B cell (primary cell): Measurements from ENCODE around the gene SCGB1D4. TPM values are rescaled to one million over a fixed set of nuclear protein-coding genes. Genes with fewer than 3 reads are reported as not detected.

Experiments
- ATAC-seq: fragments of 200-7000 bp; cut with Tn5 transposase; one replicate; pipeline ENCODE4 v1.10.0; 2021; ENCODE audit warnings: low read depth, mild to moderate bottlenecking, moderate number of reproducible peaks, moderate library complexity
- CTCF ChIA-PET: fragments of 350-600 bp; sonication (Branson Sonifier 250); formaldehyde crosslinking; loops from one replicate; lab custom pipeline; 2021; ENCODE audit warnings: antibody characterized with exemption, inconsistent platforms; lab: Charles Lee
- POLR2A ChIA-PET: fragments of 350-600 bp; sonication (Branson Sonifier 250); formaldehyde crosslinking; loops from one replicate; lab custom pipeline; 2021; ENCODE audit warnings: antibody characterized with exemption; lab: Charles Lee
- DNase-seq: peaks from one replicate; pipeline ENCODE4 v3.0.0; 2013
- H2AFZ ChIP-seq: 2 replicates; pipeline ENCODE4 v1.6.1; 2012; ENCODE audit warnings: mild to moderate bottlenecking, low read depth, low read length; ENCODE audit not compliant: insufficient read depth, poor library complexity, severe bottlenecking
- H3K27ac ChIP-seq, 2 donors: 1 replicate in 1 of 2; 2 replicates in 1 of 2; pipeline ENCODE4 v1.5.1; 2012 to 2013; ENCODE audit warnings: low read length in 2 of 2, mild to moderate bottlenecking in 2 of 2, moderate library complexity in 1 of 2
- H3K27me3 ChIP-seq, 4 experiments: fragments of 200-600 bp in 1 of 4; sonication (generic) in 1 of 4; replicated peaks in 1 of 4; 1 replicate in 2 of 4; 2 replicates in 2 of 4; pipeline versions ENCODE4 v1.6.1 to v1.7.0; 2013 to 2016; ENCODE audit warnings: low read length in 3 of 4, mild to moderate bottlenecking in 2 of 4, mixed read lengths in 1 of 4, moderate library complexity in 1 of 4; ENCODE audit not compliant: insufficient read depth in 4 of 4, control insufficient read depth in 3 of 4; ENCODE audit errors: control extremely low read depth in 1 of 4
- H3K36me3 ChIP-seq, 2 experiments: replicated peaks in 1 of 2; 1 replicate in 1 of 2; 2 replicates in 1 of 2; pipeline versions ENCODE4 v1.6.1 to v1.7.1; 2013; ENCODE audit warnings: low read length in 1 of 2; ENCODE audit not compliant: insufficient read depth in 2 of 2, control insufficient read depth in 1 of 2; ENCODE audit errors: control extremely low read depth in 1 of 2, extremely low read depth in 1 of 2
- H3K4me1 ChIP-seq, 2 donors: fragments of 200-600 bp in 1 of 2; sonication (generic) in 1 of 2; 1 replicate in 1 of 2; 2 replicates in 1 of 2; pipeline versions ENCODE4 v1.5.1 to v1.6.1; 2013 to 2017; ENCODE audit warnings: low read length in 2 of 2; ENCODE audit not compliant: control insufficient read depth in 2 of 2, insufficient read depth in 2 of 2
- H3K4me2 ChIP-seq: replicated peaks from 2 replicates; pipeline ENCODE3; 2012; ENCODE audit warnings: mild to moderate bottlenecking, low read depth, low read length; ENCODE audit not compliant: poor library complexity, severe bottlenecking
- H3K4me3 ChIP-seq, 5 experiments: fragments of 200-600 bp in 1 of 5; sonication (generic) in 1 of 5; 1 replicate in 3 of 5; 2 replicates in 2 of 5; pipeline versions ENCODE4 v1.5.1 to v1.7.0; 2011 to 2016; ENCODE audit warnings: low read length in 4 of 5, mild to moderate bottlenecking in 4 of 5, low read depth in 2 of 5, control low read depth in 1 of 5, moderate library complexity in 1 of 5; ENCODE audit not compliant: insufficient read depth in 1 of 5; ENCODE audit errors: control extremely low read depth in 1 of 5, extremely low read depth in 1 of 5
- H3K79me2 ChIP-seq: fragments of 200-600 bp; sonication (generic); one replicate; pipeline ENCODE4 v1.6.0; 2016; ENCODE audit warnings: low read length; ENCODE audit not compliant: control insufficient read depth, insufficient read depth
- H3K9ac ChIP-seq: fragments of 200-600 bp; sonication (generic); 2 replicates; pipeline ENCODE4 v1.6.1; 2017; ENCODE audit warnings: mild to moderate bottlenecking, low read length, moderate library complexity
- H3K9me3 ChIP-seq, 3 donors: one replicate each; pipeline versions ENCODE4 v1.6.1 to v1.7.1; 2013; ENCODE audit warnings: low read length in 2 of 3; ENCODE audit not compliant: control insufficient read depth in 2 of 3, insufficient read depth in 1 of 3; ENCODE audit errors: control extremely low read depth in 1 of 3
- H4K20me1 ChIP-seq: 2 replicates; pipeline ENCODE4 v1.6.0; 2012; ENCODE audit warnings: mild to moderate bottlenecking, low read length; ENCODE audit not compliant: insufficient read depth, control insufficient read depth, poor library complexity, severe bottlenecking
- H3K27ac Mint-ChIP-seq: one replicate; pipeline ENCODE4 v1.8.0; 2021; ENCODE audit warnings: mixed read lengths
- H3K27me3 Mint-ChIP-seq: one replicate; pipeline ENCODE4 v1.8.0; 2021; ENCODE audit warnings: mixed read lengths
- H3K4me1 Mint-ChIP-seq: one replicate; pipeline ENCODE4 v1.8.0; 2021; ENCODE audit warnings: mixed read lengths
- H3K4me3 Mint-ChIP-seq: one replicate; pipeline ENCODE4 v1.8.0; 2021; ENCODE audit warnings: mixed read lengths
- H3K9me3 Mint-ChIP-seq: one replicate; pipeline ENCODE4 v1.8.0; 2022; ENCODE audit warnings: mixed read lengths; ENCODE audit not compliant: insufficient read depth
- CTCF ChIP-seq: fragments of 200-600 bp; IDR thresholded peaks from one replicate; pipeline ENCODE4 v1.8.0; 2022; ENCODE audit warnings: antibody characterized with exemption, mild to moderate bottlenecking
- EZH2 ChIP-seq: IDR thresholded peaks from 2 replicates; pipeline ENCODE4 v1.6.1; 2012; ENCODE audit warnings: borderline replicate concordance, low read depth, mild to moderate bottlenecking, moderate library complexity, low read length; ENCODE audit not compliant: insufficient read depth, poor library complexity, severe bottlenecking
- WGBS: methylation state at CpG from one replicate; pipeline ENCODE4 v1.1.5; 2013; ENCODE audit warnings: missing lambda C conversion rate; ENCODE audit not compliant: insufficient coverage; 5-methylcytosine and 5-hydroxymethylcytosine counted together
- intact Hi-C: fragments of 100-400 bp; cut with micrococcal nuclease; formaldehyde crosslinking; loops from one replicate; pipeline ENCODE4 v1.10.0; 2022
- polyA plus RNA-seq: library from polyadenylated mRNA; depleted of rRNA; stranded (reverse); fragments of >200 nt; gene quantifications from 2 replicates; pipeline ENCODE4 v1.2.3, GENCODE V29; 2012
- total RNA-seq, 2 donors: library from RNA; stranded (reverse); fragments of 120-200 nt in 1 of 2; gene quantifications; 1 replicate in 1 of 2; 2 replicates in 1 of 2; pipeline versions ENCODE4 v1.2.3 to v1.2.4, GENCODE V29; 2013 to 2022

Gene SCGB1D4
- total and polyA plus RNA-seq, 2 donors (not counting 1 experiment from before 2014, with no cell fraction given), result not detected

- WGBS, result 87% methylated on average over 7 of the region's 7 CpGs
- no peak for ATAC-seq
- Histone ChIP-seq H3K9ac (no peak overlapping the region), H3K36me3 (no peaks in the 10 kb centered on the region), H3K4me1 (no peaks in the 10 kb centered on the region), H4K20me1 (no peaks in the 10 kb centered on the region), H3K4me2 (no peak overlapping the region), H3K27me3 (peaks cover 0 to under 1% (median 0%) of the 10 kb centered on the region in 4 experiments), H3K79me2 (no peaks in the 10 kb centered on the region), H3K4me3 (no peak overlapping the region), H2AFZ (no peak overlapping the region), H3K9me3 (no peaks in the 10 kb centered on the region), H3K27ac (no peak overlapping the region)
- no peak for DNase-seq
- Mint-ChIP-seq H3K9me3 (no peaks in the 10 kb centered on the region), H3K4me1 (no peaks in the 10 kb centered on the region), H3K27ac (no peak overlapping the region), H3K27me3 (peaks cover 8% of the 10 kb centered on the region), H3K4me3 (no peak overlapping the region)
- ChIA-PET CTCF (no interaction called here), POLR2A (no interaction called here)
- TF ChIP-seq CTCF (no peak), EZH2 (no peak)
- intact Hi-C loops, result no loop called here
These were observed 25.0 kb downstream of the SCGB1D4 start for GRCh38 chr11:62273789-62274275.

- WGBS, result 77% methylated on average over 2 of the region's 5 CpGs
- Histone ChIP-seq H3K4me1 (no peaks in the 10 kb centered on the region), H3K79me2 (no peaks in the 10 kb centered on the region), H4K20me1 (no peaks in the 10 kb centered on the region), H3K9ac (no peak overlapping the region), H2AFZ (no peak overlapping the region), H3K27ac (no peak overlapping the region), H3K4me3 (no peak overlapping the region), H3K27me3 (peaks cover 0 to 6% (median 0%) of the 10 kb centered on the region in 4 experiments), H3K4me2 (no peak overlapping the region), H3K9me3 (no peaks in the 10 kb centered on the region), H3K36me3 (no peaks in the 10 kb centered on the region)
- TF ChIP-seq EZH2 (no peak), CTCF (no peak)
- H3K27me3 Mint-ChIP-seq, result peaks cover 12% of the 10 kb centered on the region
- ATAC-seq (no peak), DNase-seq (no peak)
- H3K27ac Mint-ChIP-seq, result no peak overlapping the region
- CTCF ChIA-PET, result no interaction called here
- intact Hi-C loops, result no loop called here
- no peaks in the 10 kb centered on the region for H3K9me3 Mint-ChIP-seq
- no peaks in the 10 kb centered on the region for H3K4me1 Mint-ChIP-seq
- POLR2A ChIA-PET, result no interaction called here
- H3K4me3 Mint-ChIP-seq, result no peak overlapping the region
These were observed 25.6 kb downstream of the SCGB1D4 start for GRCh38 chr11:62273284-62273683.
